ENCODE measurements around the gene PCED1A.

- no peak for TF ChIP-seq CTCF (IDR thresholded peaks at IDR 0.05)
- no peak for TF ChIP-seq POLR2AphosphoS5 (IDR thresholded peaks at IDR 0.05)
Measured at GRCh38 chr20:2816583-2817340, 23.7 kb downstream of the PCED1A start.
